OCI-LY1 (cell line): ENCODE results near the gene TTC4.

Experiments
- H2AFZ ChIP-seq: fragments of 200-600 bp; sonication (generic), shearing (Covaris generic); 2 replicates; pipeline ENCODE4 v1.6.0; 2014; ENCODE audit warnings: antibody characterized with exemption, mild to moderate bottlenecking, low read length
- H3F3A ChIP-seq: fragments of 200-600 bp; sonication (generic), shearing (Covaris generic); 2 replicates; pipeline ENCODE4 v1.6.0; 2014; ENCODE audit warnings: mild to moderate bottlenecking, antibody characterized with exemption, low read length, moderate library complexity; ENCODE audit not compliant: insufficient read depth
- H3K27ac ChIP-seq: fragments of 200-600 bp; sonication (generic); 2 replicates; pipeline ENCODE4 v1.5.1; 2014; ENCODE audit warnings: low read length, mixed run types, mild to moderate bottlenecking, low read depth; ENCODE audit not compliant: poor library complexity, severe bottlenecking
- H3K27me3 ChIP-seq: fragments of 200-600 bp; sonication (generic); 2 replicates; pipeline ENCODE4 v1.6.0; 2014; ENCODE audit warnings: antibody characterized with exemption, mild to moderate bottlenecking, low read length, moderate library complexity; ENCODE audit not compliant: insufficient read depth
- H3K36me3 ChIP-seq: fragments of 200-600 bp; sonication (generic); 2 replicates; pipeline ENCODE4 v1.6.1; 2014; ENCODE audit warnings: mild to moderate bottlenecking, antibody characterized with exemption, low read length, moderate library complexity, mixed read lengths; ENCODE audit not compliant: insufficient read depth
- H3K4me1 ChIP-seq: fragments of 200-600 bp; sonication (generic); 2 replicates; pipeline ENCODE4 v1.5.1; 2014; ENCODE audit warnings: mild to moderate bottlenecking, low read length, moderate library complexity; ENCODE audit not compliant: insufficient read depth, severe bottlenecking
- H3K4me2 ChIP-seq: fragments of 200-600 bp; sonication (generic), shearing (Covaris generic); 2 replicates; pipeline ENCODE4 v1.6.1; 2014; ENCODE audit warnings: low read length
- H3K4me3 ChIP-seq: fragments of 200-600 bp; sonication (generic); 2 replicates; pipeline ENCODE4 v1.5.1; 2014; ENCODE audit warnings: low read length, low read depth, mild to moderate bottlenecking, mixed read lengths; ENCODE audit not compliant: poor library complexity, severe bottlenecking
- H3K79me2 ChIP-seq: fragments of 200-600 bp; shearing (Covaris generic); 2 replicates; pipeline ENCODE4 v1.6.1; 2016; ENCODE audit warnings: mixed run types, low read length, mixed read lengths; ENCODE audit not compliant: insufficient read depth
- H3K9ac ChIP-seq: fragments of 200-600 bp; sonication (generic), shearing (Covaris generic); 2 replicates; pipeline ENCODE4 v1.6.1; 2014; ENCODE audit warnings: mild to moderate bottlenecking, low read length, mixed read lengths
- H3K9me2 ChIP-seq: fragments of 200-600 bp; sonication (generic), shearing (Covaris generic); 2 replicates; pipeline ENCODE4 v1.6.1; 2014; ENCODE audit warnings: low read depth, mild to moderate bottlenecking, low read length, mixed read lengths
- H3K9me3 ChIP-seq: fragments of 200-600 bp; shearing (Covaris generic); 2 replicates; pipeline ENCODE4 v1.6.1; 2014; ENCODE audit warnings: low read length, mixed read lengths
- H4K20me1 ChIP-seq: fragments of 200-600 bp; sonication (generic), shearing (Covaris generic); 2 replicates; pipeline ENCODE4 v1.6.0; 2016; ENCODE audit warnings: mild to moderate bottlenecking, low read length; ENCODE audit not compliant: insufficient read depth
- EZH2 ChIP-seq: fragments of 200-600 bp; sonication (generic), shearing (Covaris generic); IDR thresholded peaks from 2 replicates; pipeline ENCODE4 v1.8.0; 2017; ENCODE audit warnings: borderline replicate concordance, mixed run types, mild to moderate bottlenecking, antibody characterized with exemption, low read length, moderate library complexity, mixed read lengths
- TF ChIP-seq, protein P1 (sequence below): fragments of 200-600 bp; sonication (generic), shearing (Covaris generic); IDR thresholded peaks from 2 replicates; pipeline ENCODE4 v1.5.1; 2017; ENCODE audit warnings: mild to moderate bottlenecking, antibody characterized with exemption, low read length, moderate library complexity, mixed read lengths

TTC4 gene

DNA sequence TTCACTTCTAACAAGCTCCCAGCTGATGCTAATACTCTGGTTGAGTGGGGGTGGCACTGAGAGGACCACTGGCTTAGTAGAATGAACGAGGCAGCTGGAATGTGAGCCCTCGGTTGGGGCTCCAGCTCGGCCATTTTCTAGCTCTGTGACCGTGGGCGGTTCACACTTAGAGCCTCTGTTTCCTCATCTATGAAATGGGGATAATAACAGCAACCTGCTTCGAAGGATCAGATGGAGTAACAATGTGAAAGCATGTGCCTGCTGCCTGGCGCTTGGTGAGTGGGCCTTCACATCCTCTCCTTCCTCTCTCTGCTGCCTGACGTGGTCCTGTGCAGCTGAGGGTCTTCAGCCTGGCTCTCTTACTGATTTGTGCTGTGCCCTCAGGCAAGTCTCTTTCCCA is 20.9 kb upstream of the TTC4 start:
- H3F3A ChIP-seq, result no peaks in the 10 kb centered on the region
- no peak overlapping the region for H3K4me3 ChIP-seq
- no peaks in the 10 kb centered on the region for H3K4me1 ChIP-seq
- no peaks in the 10 kb centered on the region for H3K36me3 ChIP-seq
- no peaks in the 10 kb centered on the region for H4K20me1 ChIP-seq
- H3K27ac ChIP-seq, result no peak overlapping the region
- H3K79me2 ChIP-seq, result no peaks in the 10 kb centered on the region
- no peak overlapping the region for H2AFZ ChIP-seq
- TF ChIP-seq, protein P1, sequence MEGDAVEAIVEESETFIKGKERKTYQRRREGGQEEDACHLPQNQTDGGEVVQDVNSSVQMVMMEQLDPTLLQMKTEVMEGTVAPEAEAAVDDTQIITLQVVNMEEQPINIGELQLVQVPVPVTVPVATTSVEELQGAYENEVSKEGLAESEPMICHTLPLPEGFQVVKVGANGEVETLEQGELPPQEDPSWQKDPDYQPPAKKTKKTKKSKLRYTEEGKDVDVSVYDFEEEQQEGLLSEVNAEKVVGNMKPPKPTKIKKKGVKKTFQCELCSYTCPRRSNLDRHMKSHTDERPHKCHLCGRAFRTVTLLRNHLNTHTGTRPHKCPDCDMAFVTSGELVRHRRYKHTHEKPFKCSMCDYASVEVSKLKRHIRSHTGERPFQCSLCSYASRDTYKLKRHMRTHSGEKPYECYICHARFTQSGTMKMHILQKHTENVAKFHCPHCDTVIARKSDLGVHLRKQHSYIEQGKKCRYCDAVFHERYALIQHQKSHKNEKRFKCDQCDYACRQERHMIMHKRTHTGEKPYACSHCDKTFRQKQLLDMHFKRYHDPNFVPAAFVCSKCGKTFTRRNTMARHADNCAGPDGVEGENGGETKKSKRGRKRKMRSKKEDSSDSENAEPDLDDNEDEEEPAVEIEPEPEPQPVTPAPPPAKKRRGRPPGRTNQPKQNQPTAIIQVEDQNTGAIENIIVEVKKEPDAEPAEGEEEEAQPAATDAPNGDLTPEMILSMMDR, result no peak
- no peak for TF ChIP-seq EZH2
- no peak overlapping the region for H3K9ac ChIP-seq
- no peaks in the 10 kb centered on the region for H3K27me3 ChIP-seq
- no peaks in the 10 kb centered on the region for H3K9me2 ChIP-seq
- no peaks in the 10 kb centered on the region for H3K9me3 ChIP-seq
- no peak overlapping the region for H3K4me2 ChIP-seq

DNA sequence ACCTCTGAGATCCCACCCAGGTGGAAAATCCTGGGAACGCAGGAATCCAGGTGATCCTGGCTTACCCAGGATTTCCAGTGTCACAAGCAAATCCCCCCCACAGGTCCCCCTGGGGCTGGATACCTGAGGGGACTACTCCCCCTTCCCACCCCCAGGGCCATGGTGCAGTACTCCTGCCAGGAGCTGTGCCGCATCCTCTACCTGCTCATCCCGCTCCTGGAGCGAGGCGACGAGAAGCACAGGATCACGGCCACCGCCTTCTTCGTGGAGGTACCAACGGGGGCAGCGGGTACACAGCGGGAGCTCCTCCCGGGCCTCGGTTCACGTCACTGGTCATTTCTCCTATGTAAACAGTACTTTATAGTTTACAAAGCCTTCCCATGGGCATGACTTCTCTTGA is 20.4 kb upstream of the TTC4 start:
- Histone ChIP-seq H3K27ac (no peak overlapping the region), H2AFZ (no peak overlapping the region), H4K20me1 (no peaks in the 10 kb centered on the region), H3K9ac (no peak overlapping the region), H3F3A (no peaks in the 10 kb centered on the region), H3K4me2 (no peak overlapping the region), H3K27me3 (no peaks in the 10 kb centered on the region), H3K79me2 (no peaks in the 10 kb centered on the region), H3K36me3 (no peaks in the 10 kb centered on the region), H3K4me1 (no peaks in the 10 kb centered on the region), H3K4me3 (no peak overlapping the region), H3K9me3 (no peaks in the 10 kb centered on the region), H3K9me2 (no peaks in the 10 kb centered on the region)
- TF ChIP-seq EZH2, result no peak

DNA sequence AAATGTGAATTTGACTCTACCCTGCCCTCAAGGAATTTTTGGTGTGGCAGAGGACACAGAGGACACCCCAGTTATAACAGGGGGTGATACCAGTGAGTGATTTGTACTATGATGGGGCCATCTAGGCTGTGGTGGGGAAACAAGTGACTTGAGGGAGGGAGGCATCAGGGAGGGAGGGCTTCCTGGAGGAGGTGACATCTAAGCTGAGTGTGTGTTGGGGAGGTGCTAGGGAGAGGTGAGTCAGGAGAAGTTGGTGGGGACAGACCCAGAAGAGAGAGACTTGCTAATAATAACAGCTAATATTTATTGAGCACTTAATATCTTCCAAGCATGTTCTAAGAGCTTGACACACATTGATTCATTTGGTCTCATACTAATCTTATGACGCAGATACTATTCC is 19.9 kb upstream of the TTC4 start:
- Histone ChIP-seq H4K20me1 (no peaks in the 10 kb centered on the region), H3K9me2 (no peaks in the 10 kb centered on the region), H2AFZ (no peak overlapping the region), H3F3A (no peaks in the 10 kb centered on the region), H3K4me2 (no peak overlapping the region), H3K9me3 (no peaks in the 10 kb centered on the region), H3K27ac (no peak overlapping the region), H3K36me3 (no peaks in the 10 kb centered on the region), H3K4me1 (no peaks in the 10 kb centered on the region), H3K79me2 (no peaks in the 10 kb centered on the region), H3K4me3 (no peak overlapping the region), H3K27me3 (no peaks in the 10 kb centered on the region), H3K9ac (no peak overlapping the region)
- TF ChIP-seq EZH2, result no peak
- TF ChIP-seq, protein P1, result no peak

DNA sequence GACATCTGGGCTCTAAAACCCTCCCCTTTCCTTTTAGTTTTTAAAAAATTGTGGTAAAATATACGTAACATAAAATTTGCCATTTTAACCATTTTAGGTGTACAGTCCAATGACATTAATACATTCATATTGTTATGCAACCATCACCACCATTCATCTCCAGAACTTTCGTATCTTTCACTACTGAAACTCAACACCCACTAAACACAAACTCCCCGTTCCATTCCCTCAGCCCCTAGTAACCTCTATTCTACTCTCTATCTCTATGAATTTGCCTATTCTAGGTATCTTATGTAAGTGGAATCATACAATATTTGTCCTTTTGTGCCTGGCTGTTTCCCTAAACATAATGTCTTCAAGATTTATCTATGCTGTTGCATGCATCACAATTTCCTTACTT is 19.4 kb upstream of the TTC4 start:
- Histone ChIP-seq H3F3A (no peaks in the 10 kb centered on the region), H3K27me3 (no peaks in the 10 kb centered on the region), H2AFZ (no peak overlapping the region), H3K27ac (no peak overlapping the region), H4K20me1 (no peaks in the 10 kb centered on the region), H3K9ac (no peak overlapping the region), H3K79me2 (no peaks in the 10 kb centered on the region), H3K4me2 (no peak overlapping the region), H3K9me3 (no peaks in the 10 kb centered on the region), H3K36me3 (no peaks in the 10 kb centered on the region), H3K4me3 (no peak overlapping the region), H3K9me2 (no peaks in the 10 kb centered on the region), H3K4me1 (no peaks in the 10 kb centered on the region)
- TF ChIP-seq EZH2, result no peak
- TF ChIP-seq, protein P1, result no peak
